ENCODE measurements around the gene SSX2IP. TPM values are rescaled to one million over a fixed set of nuclear protein-coding genes. Genes with fewer than 3 reads are reported as not detected.

The SSX2IP gene
- total and polyA plus RNA-seq, 9 of the 15 experiments (the other 6 are each of a cell fraction or from before 2014, with no cell fraction given) = 20.6 to 96.7 (median 61.7) TPM

DNA sequence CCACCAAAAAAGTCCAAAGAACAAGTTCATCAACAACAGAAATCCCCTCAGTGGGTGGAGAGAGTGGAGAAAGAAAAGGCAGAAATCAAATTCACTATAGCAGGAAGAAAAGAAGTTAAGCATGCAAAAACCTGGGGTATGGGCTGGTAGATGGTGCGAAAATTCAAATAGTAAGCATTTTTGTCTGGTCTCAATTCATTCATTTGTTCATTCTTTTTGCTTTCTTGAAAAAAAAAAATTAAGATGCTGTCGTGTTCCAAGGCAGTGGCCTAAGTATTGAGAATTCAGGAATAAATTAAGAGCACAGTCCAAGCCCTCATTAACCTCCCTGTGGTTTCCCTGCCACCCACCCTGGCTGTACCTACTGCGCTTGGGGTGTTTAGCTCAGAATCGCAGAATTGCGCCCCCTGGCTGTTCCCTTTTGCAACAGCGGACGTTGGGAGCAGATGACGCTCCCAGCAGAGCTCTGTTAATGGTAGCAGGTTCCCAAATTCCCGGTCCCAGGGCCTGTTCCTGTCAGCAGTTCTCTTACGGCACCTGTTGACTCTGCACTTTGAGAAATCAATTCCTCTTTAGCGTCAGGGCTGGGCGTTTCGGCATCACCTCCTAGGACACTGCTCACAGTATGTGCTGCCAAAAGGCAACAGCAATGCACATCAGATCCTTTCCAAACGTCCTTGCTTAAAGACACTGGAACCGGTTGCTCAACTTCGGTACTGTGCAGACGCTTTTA lies 34.0 kb upstream of the SSX2IP start (continued):
- TF ChIP-seq JUND (IDR thresholded peaks at IDR 0.05; ENCODE audit: borderline replicate concordance, low read depth, low read length) = no peak
- TF ChIP-seq JUND (tag; IDR thresholded peaks at IDR 0.05; ENCODE audit: borderline replicate concordance, low read depth, low read length) = peak; percentile 43; the same call in 1 of the 3 replicates
- no peak for TF ChIP-seq DMBX1 (CRISPR knock-in tag; IDR thresholded peaks at IDR 0.05; ENCODE audit: borderline replicate concordance)
- TF ChIP-seq MTF1 (CRISPR knock-in tag; IDR thresholded peaks at IDR 0.05; ENCODE audit: borderline replicate concordance) = no peak
- no peak for TF ChIP-seq FOXJ3 (CRISPR knock-in tag; IDR thresholded peaks at IDR 0.05)
- TF ChIP-seq, protein P1, sequence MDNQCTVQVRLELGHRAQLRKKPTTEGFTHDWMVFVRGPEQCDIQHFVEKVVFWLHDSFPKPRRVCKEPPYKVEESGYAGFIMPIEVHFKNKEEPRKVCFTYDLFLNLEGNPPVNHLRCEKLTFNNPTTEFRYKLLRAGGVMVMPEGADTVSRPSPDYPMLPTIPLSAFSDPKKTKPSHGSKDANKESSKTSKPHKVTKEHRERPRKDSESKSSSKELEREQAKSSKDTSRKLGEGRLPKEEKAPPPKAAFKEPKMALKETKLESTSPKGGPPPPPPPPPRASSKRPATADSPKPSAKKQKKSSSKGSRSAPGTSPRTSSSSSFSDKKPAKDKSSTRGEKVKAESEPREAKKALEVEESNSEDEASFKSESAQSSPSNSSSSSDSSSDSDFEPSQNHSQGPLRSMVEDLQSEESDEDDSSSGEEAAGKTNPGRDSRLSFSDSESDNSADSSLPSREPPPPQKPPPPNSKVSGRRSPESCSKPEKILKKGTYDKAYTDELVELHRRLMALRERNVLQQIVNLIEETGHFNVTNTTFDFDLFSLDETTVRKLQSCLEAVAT (IDR thresholded peaks at IDR 0.05) = no peak
- TF ChIP-seq, protein P2, sequence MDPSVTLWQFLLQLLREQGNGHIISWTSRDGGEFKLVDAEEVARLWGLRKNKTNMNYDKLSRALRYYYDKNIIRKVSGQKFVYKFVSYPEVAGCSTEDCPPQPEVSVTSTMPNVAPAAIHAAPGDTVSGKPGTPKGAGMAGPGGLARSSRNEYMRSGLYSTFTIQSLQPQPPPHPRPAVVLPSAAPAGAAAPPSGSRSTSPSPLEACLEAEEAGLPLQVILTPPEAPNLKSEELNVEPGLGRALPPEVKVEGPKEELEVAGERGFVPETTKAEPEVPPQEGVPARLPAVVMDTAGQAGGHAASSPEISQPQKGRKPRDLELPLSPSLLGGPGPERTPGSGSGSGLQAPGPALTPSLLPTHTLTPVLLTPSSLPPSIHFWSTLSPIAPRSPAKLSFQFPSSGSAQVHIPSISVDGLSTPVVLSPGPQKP (CRISPR knock-in tag; IDR thresholded peaks at IDR 0.05) = no peak
- TF ChIP-seq ILF3 (IDR thresholded peaks at IDR 0.05; ENCODE audit: borderline replicate concordance) = no peak
- TF ChIP-seq, protein P3, sequence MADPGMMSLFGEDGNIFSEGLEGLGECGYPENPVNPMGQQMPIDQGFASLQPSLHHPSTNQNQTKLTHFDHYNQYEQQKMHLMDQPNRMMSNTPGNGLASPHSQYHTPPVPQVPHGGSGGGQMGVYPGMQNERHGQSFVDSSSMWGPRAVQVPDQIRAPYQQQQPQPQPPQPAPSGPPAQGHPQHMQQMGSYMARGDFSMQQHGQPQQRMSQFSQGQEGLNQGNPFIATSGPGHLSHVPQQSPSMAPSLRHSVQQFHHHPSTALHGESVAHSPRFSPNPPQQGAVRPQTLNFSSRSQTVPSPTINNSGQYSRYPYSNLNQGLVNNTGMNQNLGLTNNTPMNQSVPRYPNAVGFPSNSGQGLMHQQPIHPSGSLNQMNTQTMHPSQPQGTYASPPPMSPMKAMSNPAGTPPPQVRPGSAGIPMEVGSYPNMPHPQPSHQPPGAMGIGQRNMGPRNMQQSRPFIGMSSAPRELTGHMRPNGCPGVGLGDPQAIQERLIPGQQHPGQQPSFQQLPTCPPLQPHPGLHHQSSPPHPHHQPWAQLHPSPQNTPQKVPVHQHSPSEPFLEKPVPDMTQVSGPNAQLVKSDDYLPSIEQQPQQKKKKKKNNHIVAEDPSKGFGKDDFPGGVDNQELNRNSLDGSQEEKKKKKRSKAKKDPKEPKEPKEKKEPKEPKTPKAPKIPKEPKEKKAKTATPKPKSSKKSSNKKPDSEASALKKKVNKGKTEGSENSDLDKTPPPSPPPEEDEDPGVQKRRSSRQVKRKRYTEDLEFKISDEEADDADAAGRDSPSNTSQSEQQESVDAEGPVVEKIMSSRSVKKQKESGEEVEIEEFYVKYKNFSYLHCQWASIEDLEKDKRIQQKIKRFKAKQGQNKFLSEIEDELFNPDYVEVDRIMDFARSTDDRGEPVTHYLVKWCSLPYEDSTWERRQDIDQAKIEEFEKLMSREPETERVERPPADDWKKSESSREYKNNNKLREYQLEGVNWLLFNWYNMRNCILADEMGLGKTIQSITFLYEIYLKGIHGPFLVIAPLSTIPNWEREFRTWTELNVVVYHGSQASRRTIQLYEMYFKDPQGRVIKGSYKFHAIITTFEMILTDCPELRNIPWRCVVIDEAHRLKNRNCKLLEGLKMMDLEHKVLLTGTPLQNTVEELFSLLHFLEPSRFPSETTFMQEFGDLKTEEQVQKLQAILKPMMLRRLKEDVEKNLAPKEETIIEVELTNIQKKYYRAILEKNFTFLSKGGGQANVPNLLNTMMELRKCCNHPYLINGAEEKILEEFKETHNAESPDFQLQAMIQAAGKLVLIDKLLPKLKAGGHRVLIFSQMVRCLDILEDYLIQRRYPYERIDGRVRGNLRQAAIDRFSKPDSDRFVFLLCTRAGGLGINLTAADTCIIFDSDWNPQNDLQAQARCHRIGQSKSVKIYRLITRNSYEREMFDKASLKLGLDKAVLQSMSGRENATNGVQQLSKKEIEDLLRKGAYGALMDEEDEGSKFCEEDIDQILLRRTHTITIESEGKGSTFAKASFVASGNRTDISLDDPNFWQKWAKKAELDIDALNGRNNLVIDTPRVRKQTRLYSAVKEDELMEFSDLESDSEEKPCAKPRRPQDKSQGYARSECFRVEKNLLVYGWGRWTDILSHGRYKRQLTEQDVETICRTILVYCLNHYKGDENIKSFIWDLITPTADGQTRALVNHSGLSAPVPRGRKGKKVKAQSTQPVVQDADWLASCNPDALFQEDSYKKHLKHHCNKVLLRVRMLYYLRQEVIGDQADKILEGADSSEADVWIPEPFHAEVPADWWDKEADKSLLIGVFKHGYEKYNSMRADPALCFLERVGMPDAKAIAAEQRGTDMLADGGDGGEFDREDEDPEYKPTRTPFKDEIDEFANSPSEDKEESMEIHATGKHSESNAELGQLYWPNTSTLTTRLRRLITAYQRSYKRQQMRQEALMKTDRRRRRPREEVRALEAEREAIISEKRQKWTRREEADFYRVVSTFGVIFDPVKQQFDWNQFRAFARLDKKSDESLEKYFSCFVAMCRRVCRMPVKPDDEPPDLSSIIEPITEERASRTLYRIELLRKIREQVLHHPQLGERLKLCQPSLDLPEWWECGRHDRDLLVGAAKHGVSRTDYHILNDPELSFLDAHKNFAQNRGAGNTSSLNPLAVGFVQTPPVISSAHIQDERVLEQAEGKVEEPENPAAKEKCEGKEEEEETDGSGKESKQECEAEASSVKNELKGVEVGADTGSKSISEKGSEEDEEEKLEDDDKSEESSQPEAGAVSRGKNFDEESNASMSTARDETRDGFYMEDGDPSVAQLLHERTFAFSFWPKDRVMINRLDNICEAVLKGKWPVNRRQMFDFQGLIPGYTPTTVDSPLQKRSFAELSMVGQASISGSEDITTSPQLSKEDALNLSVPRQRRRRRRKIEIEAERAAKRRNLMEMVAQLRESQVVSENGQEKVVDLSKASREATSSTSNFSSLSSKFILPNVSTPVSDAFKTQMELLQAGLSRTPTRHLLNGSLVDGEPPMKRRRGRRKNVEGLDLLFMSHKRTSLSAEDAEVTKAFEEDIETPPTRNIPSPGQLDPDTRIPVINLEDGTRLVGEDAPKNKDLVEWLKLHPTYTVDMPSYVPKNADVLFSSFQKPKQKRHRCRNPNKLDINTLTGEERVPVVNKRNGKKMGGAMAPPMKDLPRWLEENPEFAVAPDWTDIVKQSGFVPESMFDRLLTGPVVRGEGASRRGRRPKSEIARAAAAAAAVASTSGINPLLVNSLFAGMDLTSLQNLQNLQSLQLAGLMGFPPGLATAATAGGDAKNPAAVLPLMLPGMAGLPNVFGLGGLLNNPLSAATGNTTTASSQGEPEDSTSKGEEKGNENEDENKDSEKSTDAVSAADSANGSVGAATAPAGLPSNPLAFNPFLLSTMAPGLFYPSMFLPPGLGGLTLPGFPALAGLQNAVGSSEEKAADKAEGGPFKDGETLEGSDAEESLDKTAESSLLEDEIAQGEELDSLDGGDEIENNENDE (IDR thresholded peaks at IDR 0.05; ENCODE audit: low read depth, low read length) = no peak
- no peak for TF ChIP-seq ZNF282 (CRISPR knock-in tag; IDR thresholded peaks at IDR 0.05)
- TF ChIP-seq, protein P4, sequence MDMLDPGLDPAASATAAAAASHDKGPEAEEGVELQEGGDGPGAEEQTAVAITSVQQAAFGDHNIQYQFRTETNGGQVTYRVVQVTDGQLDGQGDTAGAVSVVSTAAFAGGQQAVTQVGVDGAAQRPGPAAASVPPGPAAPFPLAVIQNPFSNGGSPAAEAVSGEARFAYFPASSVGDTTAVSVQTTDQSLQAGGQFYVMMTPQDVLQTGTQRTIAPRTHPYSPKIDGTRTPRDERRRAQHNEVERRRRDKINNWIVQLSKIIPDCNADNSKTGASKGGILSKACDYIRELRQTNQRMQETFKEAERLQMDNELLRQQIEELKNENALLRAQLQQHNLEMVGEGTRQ (CRISPR knock-in tag; IDR thresholded peaks at IDR 0.05) = no peak
- TF ChIP-seq ZFP1 (CRISPR knock-in tag; IDR thresholded peaks at IDR 0.05) = no peak

Measured in K562 (cell line).